IPS DF 6.9 (cell line): ENCODE results near the gene DDX17.

Experiments
- DNase-seq: peaks from one replicate; pipeline ENCODE4 v3.0.0-alpha.2; 2013; ENCODE audit warnings: low read depth, low spot score
- H3K27ac ChIP-seq: one replicate; pipeline ENCODE4 v1.5.1; 2013; ENCODE audit warnings: low read length, control low read depth
- H3K27me3 ChIP-seq: 2 replicates; pipeline ENCODE4 v1.6.1; 2013; ENCODE audit warnings: mild to moderate bottlenecking, low read length; ENCODE audit not compliant: control insufficient read depth, insufficient read depth
- H3K36me3 ChIP-seq: 2 replicates; pipeline ENCODE4 v1.6.1; 2013; ENCODE audit warnings: low read length; ENCODE audit not compliant: control insufficient read depth, insufficient read depth
- H3K4me1 ChIP-seq: 2 replicates; pipeline ENCODE4 v1.6.1; 2013; ENCODE audit warnings: low read length; ENCODE audit not compliant: control insufficient read depth, insufficient read depth
- H3K4me3 ChIP-seq: 2 replicates; pipeline ENCODE4 v1.5.1; 2013; ENCODE audit warnings: mild to moderate bottlenecking, low read length
- H3K9me3 ChIP-seq: 2 replicates; pipeline ENCODE4 v1.6.1; 2013; ENCODE audit warnings: low read length, inconsistent platforms; ENCODE audit not compliant: control insufficient read depth, insufficient read depth
- WGBS: extraction: QIAGEN DNeasy Blood & Tissue Kit; methylation state at CpG from one replicate; pipeline ENCODE4 v1.1.7; 2013; ENCODE audit warnings: mixed read lengths, missing lambda C conversion rate; ENCODE audit not compliant: insufficient read length, insufficient coverage; 5-methylcytosine and 5-hydroxymethylcytosine counted together

DDX17 gene

DNA sequence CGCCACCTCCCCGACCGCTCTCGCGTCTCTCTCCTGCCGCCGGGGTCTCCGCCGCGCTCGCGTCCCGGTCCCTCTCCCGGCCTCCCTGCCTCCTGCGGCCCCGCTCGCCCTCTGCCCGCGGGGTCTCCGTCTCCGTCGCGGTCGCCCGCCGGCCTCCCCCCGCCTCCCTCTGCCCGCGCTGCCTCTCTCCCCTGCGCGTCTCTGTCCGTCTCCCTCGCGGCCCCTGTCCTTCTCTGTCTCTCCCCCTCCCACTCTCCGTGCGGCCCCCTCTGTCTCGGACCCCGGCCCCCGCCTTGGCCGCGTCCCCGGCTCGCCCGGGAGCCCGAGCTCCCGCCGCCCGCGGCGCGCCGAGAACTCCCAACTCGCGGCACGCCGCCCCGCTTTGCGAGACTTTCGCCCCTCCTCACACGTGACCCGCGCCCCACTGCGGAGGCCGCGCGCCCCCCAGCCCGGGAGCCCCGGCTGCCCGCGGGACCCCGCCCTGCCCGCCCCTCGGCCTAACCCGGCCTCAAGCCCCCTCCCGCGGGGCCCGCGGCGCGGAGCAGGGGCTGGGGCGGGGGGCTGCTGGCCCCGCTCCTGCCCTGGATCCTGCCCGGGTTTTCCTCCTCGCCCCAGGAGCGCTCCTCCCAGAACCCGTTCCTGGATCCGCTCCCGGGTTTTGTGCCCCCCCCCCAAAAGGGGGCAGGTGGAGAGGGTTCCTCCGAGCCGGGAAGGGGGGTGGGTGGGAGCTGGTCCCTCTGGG is 50.4 kb downstream of the DDX17 start:
- Histone ChIP-seq H3K4me1 (no peaks in the 10 kb centered on the region), H3K36me3 (no peaks in the 10 kb centered on the region; the same call in 1 of the 2 replicates), H3K27me3 (peaks cover 15% of the 10 kb centered on the region), H3K27ac (no peak overlapping the region), H3K4me3 (peak overlapping the region; percentile 43; the same call in 1 of the 2 replicates), H3K9me3 (no peaks in the 10 kb centered on the region)
- no peak for DNase-seq
- WGBS, result no CpG with 5 or more reads among the region's 90 CpGs

DNA sequence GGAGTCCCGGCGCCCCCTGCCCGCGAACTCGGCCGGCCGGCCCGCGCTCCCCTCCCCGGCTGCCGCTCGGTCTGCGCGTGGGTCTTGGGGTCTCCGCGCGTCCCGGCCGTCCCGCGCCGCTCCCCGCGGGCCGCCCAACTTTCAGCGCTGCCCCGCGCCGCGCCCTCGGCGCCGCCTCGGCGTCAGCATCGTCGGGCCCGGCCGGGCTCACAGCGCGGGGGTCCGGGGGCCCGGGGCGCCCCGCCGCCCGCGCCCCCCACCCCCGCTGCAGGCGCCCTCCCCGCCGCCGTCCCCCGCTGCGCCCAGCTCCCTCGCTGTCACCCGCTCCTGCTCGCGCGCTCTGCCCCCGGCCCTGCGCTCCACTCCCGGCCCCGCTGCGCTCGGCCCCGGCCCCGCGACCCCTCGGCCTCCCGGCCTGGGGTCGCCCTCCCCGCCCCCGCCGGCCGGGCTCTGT is 51.0 kb downstream of the DDX17 start, which contains the start of gene KCNJ4:
Gene KCNJ4, minus strand, starts transcription at position 124 of the 454 bp plus-strand sequence. CDS start 27,067 bp downstream, outside the sequence.
- peaks cover 15% of the 10 kb centered on the region for H3K27me3 ChIP-seq
- peak within 1 kb of the TSS; percentile 43; the same call in 1 of the 2 replicates for H3K4me3 ChIP-seq
- no CpG with 5 or more reads among the region's 76 CpGs for WGBS
- H3K9me3 ChIP-seq, result no peaks in the 10 kb centered on the region
- no peaks in the 10 kb centered on the region for H3K4me1 ChIP-seq
- DNase-seq, result no peak
- no peak within 1 kb of the TSS for H3K27ac ChIP-seq
- H3K36me3 ChIP-seq, result no peaks in the 10 kb centered on the region; the same call in 1 of the 2 replicates

DNA sequence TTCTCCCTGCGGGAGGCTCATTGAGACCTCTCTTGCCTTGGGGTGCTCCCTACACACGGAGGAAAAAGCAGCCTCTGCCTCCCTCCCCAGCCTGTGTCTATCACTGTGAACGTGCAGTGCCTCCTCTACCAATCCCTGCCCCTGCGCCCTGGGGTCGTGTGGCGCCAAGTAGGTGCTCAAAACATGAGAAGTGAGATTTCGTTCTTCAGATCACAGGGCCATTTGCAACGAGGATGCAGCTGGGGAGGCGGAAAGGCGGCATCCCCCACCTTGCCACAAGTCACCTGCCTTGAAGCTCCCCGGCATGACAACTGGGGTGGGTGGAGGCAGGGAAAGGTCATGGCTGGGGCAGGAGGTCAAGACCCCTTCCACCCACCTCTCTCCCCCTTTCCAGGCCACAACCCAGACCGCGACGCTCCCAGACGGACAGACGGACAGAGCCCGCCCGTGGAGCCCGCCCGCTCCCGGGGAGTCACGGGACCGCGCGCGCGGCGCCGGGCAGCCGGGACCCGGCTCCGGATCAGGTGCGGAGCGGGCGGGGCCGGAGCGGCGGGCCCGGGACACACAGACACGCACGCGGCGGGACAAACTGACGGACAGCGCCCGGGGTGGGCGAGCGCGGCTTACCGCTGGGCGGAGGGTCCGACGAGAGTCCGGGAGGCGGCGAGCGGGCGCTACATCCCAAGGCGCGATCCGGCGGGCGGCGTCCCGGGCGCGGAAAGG is 51.6 kb downstream of the DDX17 start:
- no peaks in the 10 kb centered on the region for H3K9me3 ChIP-seq
- peaks cover 15% of the 10 kb centered on the region for H3K27me3 ChIP-seq
- no peaks in the 10 kb centered on the region for H3K4me1 ChIP-seq
- no peaks in the 10 kb centered on the region; the same call in 1 of the 2 replicates for H3K36me3 ChIP-seq
- H3K27ac ChIP-seq, result no peak overlapping the region
- WGBS, result no CpG with 5 or more reads among the region's 67 CpGs
- DNase-seq, result no peak
- peak overlapping the region; percentile 36; the same call in 1 of the 2 replicates for H3K4me3 ChIP-seq

DNA sequence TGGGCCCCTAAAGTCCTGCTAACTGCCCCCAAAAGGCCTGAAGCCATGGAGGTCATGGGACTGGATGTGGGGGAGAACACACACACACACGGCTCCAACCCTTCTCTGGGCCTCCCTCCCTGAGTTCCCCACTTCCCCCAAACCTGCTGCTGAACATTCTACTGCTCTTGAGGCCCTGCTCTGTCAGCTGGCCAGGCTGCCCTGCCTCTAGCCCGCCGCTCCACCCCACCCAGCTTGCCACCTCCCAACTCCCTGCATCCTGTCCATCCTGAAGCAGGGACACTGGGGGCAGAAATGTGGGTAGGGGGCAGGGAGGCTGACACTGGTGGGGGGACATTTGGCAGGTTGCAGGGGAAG is 52.1 kb downstream of the DDX17 start:
- Histone ChIP-seq H3K9me3 (no peaks in the 10 kb centered on the region), H3K27ac (no peak overlapping the region), H3K27me3 (peaks cover 15% of the 10 kb centered on the region), H3K4me1 (no peaks in the 10 kb centered on the region), H3K4me3 (no peak overlapping the region), H3K36me3 (no peaks in the 10 kb centered on the region; the same call in 1 of the 2 replicates)
- DNase-seq, result no peak
- no CpG with 5 or more reads among the region's 3 CpGs for WGBS

DNA sequence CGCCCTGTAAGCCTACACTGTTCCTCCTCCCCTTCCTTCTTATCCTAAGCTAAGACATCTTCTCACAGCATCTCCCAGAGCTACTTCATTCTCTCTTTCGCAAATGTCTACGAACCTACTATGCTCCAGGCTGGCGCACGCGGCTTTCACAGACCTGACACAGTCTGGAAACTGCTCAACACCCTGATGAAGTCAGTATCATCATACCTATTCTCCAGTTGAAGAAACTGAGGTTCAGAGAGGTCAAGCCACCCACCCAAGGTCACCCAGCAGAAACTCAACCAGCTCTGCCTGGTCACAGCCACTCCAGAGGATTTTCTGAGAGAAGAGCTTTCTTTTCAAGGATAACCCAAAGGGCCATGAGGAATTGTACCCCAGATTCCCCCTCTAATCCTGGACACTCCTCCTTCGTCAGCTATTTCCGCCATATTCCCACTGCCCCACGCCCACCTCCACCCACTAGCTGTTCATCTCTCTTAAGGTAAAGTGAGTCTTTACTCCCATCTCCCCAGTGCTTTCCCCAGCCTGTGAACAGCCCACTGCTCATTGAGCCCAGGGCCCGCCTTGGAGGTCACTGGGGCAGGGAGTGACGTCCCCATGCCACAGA is 52.9 kb downstream of the DDX17 start:
- no peaks in the 10 kb centered on the region; the same call in 1 of the 2 replicates for H3K36me3 ChIP-seq
- no CpG with 5 or more reads among the region's 11 CpGs for WGBS
- H3K4me1 ChIP-seq, result no peaks in the 10 kb centered on the region; the same call in 1 of the 2 replicates
- peaks cover 15% of the 10 kb centered on the region for H3K27me3 ChIP-seq
- DNase-seq, result no peak
- H3K27ac ChIP-seq, result no peak overlapping the region
- H3K9me3 ChIP-seq, result no peaks in the 10 kb centered on the region
- H3K4me3 ChIP-seq, result no peak overlapping the region

DNA sequence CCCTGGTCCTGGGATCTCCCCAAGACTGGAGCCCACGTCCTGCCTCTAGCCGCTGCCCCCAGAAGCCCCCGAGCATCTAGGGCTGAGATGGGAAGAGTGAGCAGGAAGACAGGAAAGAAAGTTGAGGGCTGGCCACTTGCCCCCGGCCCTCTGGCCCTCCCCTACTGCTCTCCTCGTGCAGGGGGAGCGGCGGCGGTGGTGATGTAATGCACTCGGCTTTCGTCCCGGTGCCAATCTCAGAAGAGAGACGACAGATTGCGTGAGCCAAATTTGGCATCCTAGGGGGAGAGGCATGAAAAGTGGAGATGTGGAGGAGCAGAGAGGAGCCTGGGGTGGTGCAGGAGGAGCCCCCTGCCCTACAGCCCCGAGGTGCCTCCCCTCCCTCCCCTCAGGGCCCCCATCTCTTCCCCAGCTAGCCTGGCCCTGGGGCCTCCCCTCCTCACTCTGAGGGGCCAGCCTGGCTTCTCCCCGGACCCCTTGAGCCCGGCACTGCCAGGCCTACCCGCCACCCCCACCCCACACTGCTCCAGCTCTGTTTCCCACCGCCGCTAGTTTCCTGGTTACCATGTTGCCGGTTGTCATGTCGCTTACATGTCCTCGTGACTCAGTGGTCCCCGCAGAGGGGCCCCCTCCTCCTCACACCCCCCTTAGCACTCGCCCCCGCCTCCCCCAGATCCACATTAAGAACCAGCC is 53.6 kb downstream of the DDX17 start:
- H3K4me1 ChIP-seq, result no peaks in the 10 kb centered on the region; the same call in 1 of the 2 replicates
- H3K27ac ChIP-seq, result no peak overlapping the region
- no peaks in the 10 kb centered on the region; the same call in 1 of the 2 replicates for H3K36me3 ChIP-seq
- no peak overlapping the region for H3K4me3 ChIP-seq
- no peaks in the 10 kb centered on the region for H3K9me3 ChIP-seq
- DNase-seq, result no peak
- H3K27me3 ChIP-seq, result peaks cover 15% of the 10 kb centered on the region
- no CpG with 5 or more reads among the region's 25 CpGs for WGBS

DNA sequence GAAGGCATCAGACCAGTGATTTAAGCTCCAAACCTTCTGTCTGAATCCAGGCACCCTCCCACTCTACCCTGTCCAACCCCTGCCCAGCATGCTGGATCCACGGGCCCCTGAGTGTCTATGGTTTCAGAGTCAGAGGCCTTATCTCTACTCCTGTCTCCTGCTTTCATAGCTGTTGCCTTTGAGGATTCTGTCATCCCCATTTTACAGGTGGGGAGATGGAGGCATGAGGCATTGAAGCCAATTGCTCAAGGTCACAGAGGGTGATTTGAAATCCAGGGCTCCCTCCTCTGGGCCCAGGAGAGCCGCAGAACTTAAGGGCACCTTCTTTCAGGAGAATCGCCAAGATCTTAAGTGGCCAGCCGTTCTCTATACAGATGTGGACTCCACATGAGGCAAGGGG is 54.2 kb downstream of the DDX17 start:
- Histone ChIP-seq H3K9me3 (no peaks in the 10 kb centered on the region), H3K27me3 (peaks cover 15% of the 10 kb centered on the region), H3K36me3 (no peaks in the 10 kb centered on the region; the same call in 1 of the 2 replicates), H3K27ac (no peak overlapping the region), H3K4me1 (no peaks in the 10 kb centered on the region; the same call in 1 of the 2 replicates), H3K4me3 (no peak overlapping the region)
- WGBS, result no CpG with 5 or more reads among the region's 4 CpGs
- no peak for DNase-seq

DNA sequence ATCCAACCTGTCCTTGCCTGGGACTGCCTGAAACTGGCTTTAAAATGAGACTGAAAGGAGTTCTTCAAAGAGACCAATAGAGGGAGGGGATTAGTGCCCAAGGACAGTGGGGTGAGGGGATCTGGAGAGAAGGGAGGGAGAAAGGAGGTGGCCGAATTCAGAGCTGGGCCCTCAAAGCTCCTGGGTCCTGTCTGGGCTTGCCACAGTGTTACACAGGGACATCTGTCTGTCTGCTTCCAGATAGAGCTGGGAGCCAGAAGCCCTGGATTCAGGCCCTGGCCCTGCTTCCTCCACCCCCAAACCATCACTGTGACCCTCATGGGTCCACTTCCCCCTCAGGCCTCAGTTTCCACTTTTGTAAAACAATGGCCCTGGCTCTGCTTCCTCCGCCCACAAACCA is 54.7 kb downstream of the DDX17 start:
- Histone ChIP-seq H3K9me3 (no peaks in the 10 kb centered on the region), H3K36me3 (no peaks in the 10 kb centered on the region; the same call in 1 of the 2 replicates), H3K4me3 (no peak overlapping the region), H3K27ac (no peak overlapping the region), H3K4me1 (no peaks in the 10 kb centered on the region; the same call in 1 of the 2 replicates), H3K27me3 (peaks cover 14% of the 10 kb centered on the region)
- no CpG with 5 or more reads among the region's 2 CpGs for WGBS
- DNase-seq, result no peak

DNA sequence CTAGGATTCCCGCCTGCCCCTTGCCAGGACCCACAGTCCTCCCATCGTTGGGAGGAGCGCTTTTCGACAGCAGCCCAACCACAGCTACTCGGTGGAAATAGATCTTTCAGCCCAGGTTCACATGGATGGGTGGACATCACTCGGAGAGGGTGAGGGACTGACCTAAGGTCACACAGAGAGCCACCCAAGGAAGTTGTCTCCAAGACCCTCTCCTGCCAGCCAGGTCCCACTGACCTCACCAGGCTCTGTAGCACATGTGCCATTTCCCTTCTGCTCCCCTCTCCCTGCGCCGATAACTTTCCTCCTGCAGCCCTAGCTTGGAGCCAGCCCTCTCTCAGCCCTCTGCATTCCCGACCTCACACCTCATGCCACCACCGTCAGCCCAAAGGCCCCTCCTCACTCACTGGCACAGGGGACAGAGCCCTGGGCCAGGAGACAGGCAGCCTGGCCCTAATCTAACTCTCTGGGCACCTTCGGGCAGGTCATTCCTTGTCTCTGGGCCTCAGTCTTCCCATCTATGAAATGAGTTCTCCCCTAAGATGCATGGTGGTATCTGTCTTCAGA is 55.8 kb downstream of the DDX17 start:
- Histone ChIP-seq H3K27me3 (peaks cover 14% of the 10 kb centered on the region), H3K4me3 (no peak overlapping the region), H3K9me3 (no peaks in the 10 kb centered on the region), H3K36me3 (no peaks in the 10 kb centered on the region; the same call in 1 of the 2 replicates), H3K4me1 (no peaks in the 10 kb centered on the region; the same call in 1 of the 2 replicates), H3K27ac (no peak overlapping the region)
- WGBS, result no CpG with 5 or more reads among the region's 11 CpGs
- DNase-seq, result no peak
